GM12874 (cell line): Measurements from ENCODE around the gene FFAR2.

ENCODE experiments used
- TF ChIP-seq, protein P1 (sequence below): IDR thresholded peaks from 2 replicates; pipeline ENCODE4 v1.5.1; 2011; ENCODE audit warnings: low read depth, mild to moderate bottlenecking, control low read depth, low read length, moderate library complexity; ENCODE audit not compliant: insufficient read depth

Gene FFAR2

DNA sequence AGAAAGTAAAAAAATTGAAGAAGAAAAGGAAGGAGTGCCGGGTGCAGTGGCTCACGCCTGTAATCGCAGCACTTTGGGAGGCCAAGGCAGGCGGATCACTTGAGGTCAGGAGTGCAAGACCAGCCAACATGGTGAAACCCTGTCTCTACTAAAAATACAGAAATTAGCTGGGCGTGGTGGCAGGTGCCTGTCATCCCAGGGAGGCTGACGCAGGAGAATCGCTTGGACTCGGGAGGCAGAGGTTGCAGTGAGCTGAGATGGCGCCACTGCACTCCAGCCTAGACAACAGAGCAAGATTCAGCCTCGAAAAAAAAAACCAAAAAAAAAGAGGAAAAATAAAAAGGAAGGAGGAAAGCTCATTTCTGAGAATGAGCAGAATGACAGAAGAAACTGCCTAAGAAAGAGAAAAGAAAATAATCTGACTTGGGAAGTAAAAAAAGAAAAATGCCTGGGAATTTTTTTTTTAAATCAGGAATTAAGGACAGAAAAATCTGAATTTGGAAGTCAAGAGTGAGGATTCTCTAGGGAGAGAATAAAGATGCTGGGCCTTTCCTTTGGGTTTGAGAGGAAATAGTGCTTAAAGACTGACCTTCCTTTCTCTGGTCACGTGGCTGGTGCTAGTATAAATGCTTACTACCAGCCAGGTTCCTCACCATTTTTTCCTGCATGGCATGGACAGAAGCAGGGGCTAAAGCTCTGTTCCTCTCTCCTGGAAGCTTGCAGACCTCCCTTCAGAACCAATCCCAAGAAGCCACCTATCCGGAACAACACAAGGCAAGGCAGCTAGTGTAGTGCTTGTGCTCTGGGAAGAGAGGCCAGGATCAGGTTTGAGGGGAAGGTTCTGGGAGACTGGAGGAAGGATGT lies at the start of gene FFAR2:
TSS of gene FFAR2 (plus strand) at position 652 of the 864 bp plus-strand sequence. CDS start 1,458 bp downstream, outside the sequence.
- TF ChIP-seq, protein P1, sequence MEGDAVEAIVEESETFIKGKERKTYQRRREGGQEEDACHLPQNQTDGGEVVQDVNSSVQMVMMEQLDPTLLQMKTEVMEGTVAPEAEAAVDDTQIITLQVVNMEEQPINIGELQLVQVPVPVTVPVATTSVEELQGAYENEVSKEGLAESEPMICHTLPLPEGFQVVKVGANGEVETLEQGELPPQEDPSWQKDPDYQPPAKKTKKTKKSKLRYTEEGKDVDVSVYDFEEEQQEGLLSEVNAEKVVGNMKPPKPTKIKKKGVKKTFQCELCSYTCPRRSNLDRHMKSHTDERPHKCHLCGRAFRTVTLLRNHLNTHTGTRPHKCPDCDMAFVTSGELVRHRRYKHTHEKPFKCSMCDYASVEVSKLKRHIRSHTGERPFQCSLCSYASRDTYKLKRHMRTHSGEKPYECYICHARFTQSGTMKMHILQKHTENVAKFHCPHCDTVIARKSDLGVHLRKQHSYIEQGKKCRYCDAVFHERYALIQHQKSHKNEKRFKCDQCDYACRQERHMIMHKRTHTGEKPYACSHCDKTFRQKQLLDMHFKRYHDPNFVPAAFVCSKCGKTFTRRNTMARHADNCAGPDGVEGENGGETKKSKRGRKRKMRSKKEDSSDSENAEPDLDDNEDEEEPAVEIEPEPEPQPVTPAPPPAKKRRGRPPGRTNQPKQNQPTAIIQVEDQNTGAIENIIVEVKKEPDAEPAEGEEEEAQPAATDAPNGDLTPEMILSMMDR = no peak

DNA sequence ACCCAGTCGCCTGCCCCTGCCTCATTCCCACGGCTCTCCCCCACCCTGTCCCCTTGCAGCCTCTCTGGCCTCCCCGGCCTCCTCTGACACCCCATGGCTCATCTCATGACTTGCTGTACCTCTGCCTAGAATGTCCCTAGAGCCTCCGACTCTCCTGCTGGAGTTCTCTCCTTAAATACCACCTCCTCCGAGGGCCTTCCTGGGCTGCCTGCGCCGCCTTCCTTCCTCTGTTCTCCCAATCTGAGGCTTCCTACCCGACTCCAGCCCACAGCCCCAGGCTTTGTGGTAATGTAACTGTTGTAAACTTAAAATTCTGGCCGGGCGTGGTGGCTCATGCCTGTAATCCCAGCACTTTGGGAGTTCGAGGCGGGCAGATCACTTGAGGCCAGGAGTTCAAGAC lies 49.5 kb upstream of the FFAR2 start:
- TF ChIP-seq, protein P1 = no peak

DNA sequence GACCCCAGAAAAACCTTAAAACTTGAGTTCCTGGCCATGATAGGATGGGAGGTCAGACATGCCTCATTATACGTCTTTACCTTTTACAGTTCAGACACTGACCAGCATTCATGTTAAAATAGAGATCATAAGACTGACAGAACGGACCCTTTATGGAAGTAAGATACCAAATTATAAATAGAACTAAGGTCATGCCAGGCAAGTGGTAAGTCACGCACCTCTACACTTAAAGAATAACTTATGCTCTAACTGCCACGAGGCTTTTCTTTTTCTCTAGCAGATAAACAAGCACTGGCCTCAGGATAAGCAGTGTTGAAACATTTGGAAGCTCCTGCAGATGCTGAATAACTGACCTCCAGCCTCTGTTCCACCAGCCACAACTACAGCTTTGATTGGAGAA lies 48.8 kb upstream of the FFAR2 start:
- TF ChIP-seq, protein P1 = no peak

DNA sequence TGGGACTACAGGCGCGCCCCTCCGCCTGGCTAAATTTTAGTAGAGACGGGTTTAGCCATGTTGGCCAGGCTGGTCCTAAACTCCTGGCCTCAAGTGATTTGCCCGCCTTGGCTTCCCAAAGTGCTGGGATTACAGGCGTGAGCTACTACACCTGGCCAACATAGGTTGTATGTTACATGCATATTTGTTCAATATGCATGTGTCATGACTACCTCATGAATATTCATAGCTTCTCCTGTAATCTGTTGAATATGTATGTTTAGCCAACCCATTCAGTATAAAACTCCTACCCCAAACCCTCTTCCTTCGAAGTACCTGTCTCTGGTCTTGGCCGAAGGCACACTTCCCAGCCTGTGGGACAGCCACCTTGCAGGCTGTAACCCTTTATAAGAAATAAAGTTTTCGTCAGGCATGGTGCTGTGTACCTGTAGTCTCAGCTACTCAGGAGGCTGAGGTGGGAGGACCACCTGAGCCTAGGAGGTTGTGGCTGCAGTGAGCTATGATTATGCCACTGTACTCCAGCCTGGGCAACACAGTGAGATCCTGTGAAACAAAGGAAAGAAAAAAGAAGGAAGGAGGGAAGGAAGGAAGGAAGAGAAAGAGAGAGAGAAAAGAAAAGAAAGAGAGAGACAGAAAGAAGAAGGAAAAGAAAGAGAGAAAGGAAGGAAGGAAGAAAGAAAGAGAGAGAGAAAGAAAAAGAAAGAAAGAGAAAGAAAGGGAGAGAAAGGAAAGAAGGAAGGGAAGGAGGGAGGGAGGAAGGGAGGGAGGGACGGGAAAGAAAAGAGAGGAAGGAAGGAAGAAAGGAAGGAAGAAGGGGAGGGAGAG lies 47.9 kb upstream of the FFAR2 start:
- TF ChIP-seq, protein P1 = no peak

DNA sequence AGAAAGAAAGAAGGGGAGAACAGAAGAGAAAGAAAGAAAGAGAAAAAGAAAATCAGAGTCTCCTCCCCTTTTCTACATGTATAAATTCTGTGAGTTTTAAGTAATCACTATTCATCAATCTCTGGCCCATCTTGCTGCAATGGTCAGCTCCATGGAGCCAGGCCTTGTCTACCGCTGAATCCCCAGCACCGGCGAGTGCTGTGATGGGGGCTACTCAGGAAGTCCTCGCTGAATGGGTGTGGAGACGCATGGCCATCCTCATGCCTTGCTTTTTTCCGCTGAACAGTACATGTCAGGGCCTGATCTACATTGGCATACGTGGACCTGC lies 47.3 kb upstream of the FFAR2 start:
- TF ChIP-seq, protein P1 = no peak

DNA sequence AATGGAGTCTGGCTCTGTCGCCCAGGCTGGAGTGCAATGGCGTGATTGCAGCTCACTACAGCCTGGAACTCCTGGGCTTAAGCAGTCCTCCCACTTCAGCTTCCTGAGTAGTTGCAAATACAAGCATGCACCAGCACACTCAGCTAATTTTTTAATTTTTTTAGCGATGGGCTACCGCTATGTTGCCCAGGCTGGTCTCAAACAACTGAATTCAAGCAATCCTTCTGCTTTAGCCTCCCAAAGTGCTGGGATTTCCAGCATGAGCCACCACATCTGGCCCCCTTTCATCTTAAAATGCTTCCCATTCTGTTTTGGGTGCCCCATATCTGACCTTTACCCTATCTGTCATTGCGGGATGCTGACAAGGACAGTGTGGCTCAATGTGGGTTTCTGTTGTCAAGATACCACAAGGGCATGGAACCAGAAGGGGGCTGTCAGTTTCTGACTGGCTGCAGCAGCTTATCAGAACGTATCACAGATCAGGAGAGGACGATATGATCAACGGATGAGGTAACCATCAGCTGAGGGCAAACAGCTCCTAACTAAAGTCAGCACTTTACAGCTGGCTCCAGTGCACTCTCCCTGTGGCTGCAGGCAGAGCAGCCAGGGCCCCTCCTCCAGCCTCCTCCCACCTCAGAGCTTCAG lies 44.8 kb upstream of the FFAR2 start:
- TF ChIP-seq, protein P1 = no peak
